SHP77 treated with DMSO at 0.1 percent for 48 hours (cell line): ENCODE data around the gene BMAL1.
"Not testable (repeated sequence)": the region's sequence is repeated elsewhere in the genome, so short reads cannot be mapped to it uniquely, and the experiment has no call there.

Source experiments
- DNase-seq: peaks from one replicate; lab custom pipeline; 2025; lab: John Stamatoyannopoulos, UW

Gene BMAL1

GRCh38 chr11:13277768-13278608 is at the start of gene BMAL1:
Gene BMAL1 (plus strand): TSS chr11:13277790. CDS start chr11:13354309, 76,519 bp downstream.
- DNase-seq, result no peak

DNA sequence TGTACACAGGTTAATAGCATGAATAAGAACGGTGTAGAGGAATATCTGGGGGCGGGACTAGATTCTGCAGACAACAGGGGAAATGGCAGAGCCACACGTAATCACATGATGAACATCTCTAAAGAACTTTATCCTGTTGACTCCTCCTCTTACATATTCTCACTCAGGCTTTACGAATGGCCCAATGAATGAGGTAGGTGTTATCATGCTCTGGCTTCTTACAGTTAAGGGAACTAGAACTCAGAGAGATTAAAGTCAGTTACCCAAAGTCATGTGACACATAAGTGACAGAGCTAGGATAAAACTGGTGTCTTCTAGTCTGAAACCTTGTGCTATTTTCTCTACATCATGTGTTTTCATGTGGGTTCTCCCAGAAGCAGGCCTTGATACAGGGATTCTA is 49.0 kb upstream of the BMAL1 start:
- no peak for DNase-seq

DNA sequence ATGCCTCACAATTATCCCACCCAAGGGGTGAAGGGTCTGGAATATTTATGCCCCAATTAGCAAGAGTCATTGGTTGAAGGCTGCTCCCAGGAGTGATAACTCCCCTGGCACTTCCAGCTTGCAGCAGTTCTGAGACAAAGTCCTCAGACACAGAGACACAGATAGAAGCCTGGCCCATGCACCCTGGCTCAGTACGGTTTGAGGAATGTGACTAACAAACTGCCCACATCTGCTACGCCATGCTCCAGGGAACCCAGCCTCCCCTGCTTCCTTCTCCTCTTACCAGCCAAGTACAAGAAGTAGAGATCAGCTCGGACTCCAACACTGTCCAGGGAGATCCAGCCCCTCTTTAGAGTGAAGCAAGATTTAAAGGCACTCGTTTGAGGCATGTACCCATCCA is 48.5 kb upstream of the BMAL1 start:
- no peak for DNase-seq

DNA sequence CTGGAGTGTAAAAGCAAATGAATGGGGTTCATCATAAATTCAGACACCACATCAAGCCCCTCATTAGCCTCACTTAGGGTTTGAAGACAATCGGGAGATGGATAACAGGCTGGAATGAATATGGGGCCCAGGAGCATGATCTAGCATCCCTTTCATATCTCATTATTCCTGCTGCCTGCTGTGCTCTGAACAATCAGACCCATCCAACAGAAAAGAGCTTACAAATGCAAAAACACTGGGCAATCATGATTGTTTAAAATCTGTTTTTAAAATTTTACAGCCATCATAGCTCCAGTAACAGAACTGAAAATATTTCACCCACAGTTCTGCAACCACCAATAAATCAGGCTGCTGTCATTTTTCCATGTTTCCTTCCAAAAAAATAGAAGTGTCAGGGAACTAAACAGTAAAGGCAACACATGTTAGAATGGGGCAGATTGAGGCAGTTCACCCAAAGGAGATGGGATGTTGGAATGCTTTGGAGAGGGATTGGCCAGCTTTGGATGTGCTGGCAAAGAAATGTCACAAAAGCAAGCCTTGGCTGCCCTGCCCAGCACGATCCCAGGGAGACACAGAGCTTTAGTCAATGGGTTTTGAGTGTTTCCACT is 47.8 kb upstream of the BMAL1 start:
- no peak for DNase-seq

DNA sequence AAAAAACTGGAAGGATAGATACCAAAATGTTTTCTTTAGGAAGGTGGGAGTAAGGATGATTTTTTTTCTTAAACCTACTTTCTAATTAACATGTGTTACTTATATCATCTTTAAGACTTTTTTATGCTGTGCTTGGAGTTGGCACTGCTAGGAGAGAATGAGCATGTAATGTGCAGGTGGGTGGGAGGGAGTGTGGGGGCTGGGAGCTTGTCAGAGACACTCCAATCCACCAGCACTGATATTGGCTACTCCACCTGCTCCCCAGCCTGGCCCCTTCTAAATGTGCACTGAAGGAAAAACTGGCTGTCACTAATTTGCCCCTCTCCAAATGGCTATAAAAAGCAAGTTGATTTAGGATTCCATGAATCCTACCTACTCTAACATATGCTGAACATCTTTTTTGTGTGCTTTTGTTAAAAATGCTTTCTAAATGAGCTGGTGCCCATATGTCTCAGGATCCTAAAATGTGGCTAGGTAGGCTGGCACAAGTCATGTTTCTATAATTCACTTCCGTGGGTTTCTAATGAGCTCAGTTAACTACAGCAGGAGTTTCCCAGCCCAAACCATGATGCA is 44.3 kb upstream of the BMAL1 start:
- DNase-seq, result no peak

DNA sequence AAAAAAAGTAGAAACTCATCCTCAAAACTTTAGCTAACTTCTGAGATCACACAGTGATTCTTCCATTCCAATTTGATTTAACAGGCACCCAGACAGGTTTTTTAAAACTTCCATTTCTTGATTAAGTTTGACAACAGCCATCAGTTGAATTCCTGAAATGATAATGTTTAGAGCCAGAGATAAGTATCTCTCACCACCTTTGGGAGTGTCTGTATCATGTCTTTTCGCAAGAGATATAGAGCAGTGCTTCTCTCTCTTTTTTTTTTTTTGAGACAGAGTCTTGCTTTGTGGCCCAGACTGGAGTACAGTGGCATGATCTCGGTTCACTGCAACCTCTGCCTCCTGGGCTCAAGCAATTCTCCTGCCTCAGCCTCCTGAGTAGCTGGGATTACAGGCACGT is 41.7 kb upstream of the BMAL1 start:
- no peak for DNase-seq

- DNase-seq, result no peak
These were observed 41.0 kb upstream of the BMAL1 start for GRCh38 chr11:13236626-13237025.

- no peak for DNase-seq
These were observed 39.8 kb upstream of the BMAL1 start for GRCh38 chr11:13237761-13238160.

DNA sequence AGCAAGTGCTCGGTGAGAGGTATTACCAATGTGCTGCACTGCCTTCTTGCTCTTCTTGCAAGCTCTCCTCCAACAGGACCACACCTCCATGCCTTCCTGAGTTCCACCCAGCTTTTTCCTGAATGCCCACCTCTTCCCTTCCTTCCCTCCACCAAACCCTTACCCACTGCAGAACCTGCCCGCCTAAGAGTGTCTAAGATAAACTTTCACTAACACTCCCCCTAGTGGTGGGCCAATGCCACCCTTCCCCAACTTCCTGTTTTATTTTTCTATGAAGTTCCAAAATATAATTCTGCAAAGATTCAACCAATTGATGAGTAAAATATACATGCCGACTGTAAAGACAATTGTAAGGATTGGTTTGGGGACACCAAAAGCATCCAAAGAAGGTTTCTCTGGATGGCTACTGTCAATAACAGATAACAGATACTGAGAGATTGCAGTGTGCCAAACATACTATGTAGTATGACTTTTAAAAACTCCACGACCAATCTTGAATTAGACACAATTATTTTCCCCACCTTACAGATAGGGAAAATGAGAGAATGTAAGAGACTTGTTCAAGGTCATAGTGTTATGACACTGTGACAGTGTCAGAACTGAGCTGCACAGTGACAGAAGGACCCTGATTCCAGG is 38.6 kb upstream of the BMAL1 start:
- no peak for DNase-seq

- no peak for DNase-seq
These were observed 35.0 kb upstream of the BMAL1 start for GRCh38 chr11:13242564-13242963.

DNA sequence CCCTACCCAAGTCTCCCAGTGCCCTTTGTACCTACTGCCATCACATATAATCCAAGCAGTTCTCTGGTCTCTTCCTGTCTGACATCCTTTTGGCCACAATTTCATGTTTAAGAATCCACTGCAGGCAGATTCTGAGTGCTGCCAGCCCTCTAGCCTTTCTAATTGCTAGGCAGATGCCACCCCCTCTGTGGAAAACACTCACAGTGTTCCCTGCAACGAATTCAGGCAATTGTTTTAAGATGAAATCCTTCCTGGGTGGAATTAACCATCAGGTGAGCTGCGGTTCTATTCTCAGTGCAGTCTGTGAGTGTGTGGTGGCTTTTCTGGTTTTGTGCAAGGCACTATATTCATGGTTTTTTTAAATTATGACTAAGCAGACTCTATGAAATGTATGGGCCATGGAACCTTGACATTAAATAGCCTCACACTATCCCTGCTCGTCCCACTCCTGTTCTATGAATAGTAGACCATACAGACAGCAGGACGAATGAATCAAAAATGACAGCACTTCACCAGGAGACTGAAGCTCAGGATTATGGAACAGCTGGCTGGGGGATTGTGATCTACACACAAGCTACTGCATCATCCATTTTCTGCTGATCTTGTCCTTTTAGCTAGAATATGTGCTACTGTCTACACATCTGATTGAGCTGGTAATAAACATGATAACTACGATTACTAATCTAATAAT is 29.8 kb upstream of the BMAL1 start:
- DNase-seq, result no peak

DNA sequence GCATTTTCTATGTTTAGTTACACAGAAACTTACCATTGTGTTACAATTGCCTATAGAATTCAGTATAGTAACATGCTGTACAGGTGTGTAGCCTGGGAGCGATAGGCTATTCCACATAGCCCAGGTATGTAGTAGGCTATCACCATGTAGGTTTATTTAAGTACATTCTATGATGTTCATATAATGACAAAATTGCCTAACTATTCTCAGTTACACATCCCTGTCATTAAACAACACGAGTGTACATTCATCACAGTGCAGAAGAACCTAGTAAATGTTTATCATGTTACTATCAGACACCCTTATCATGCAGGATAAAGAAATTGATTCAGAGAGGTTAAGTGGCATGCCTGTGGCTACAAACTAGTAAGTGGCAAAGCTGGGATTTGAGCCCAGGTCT is 28.4 kb upstream of the BMAL1 start:
- DNase-seq, result no peak

DNA sequence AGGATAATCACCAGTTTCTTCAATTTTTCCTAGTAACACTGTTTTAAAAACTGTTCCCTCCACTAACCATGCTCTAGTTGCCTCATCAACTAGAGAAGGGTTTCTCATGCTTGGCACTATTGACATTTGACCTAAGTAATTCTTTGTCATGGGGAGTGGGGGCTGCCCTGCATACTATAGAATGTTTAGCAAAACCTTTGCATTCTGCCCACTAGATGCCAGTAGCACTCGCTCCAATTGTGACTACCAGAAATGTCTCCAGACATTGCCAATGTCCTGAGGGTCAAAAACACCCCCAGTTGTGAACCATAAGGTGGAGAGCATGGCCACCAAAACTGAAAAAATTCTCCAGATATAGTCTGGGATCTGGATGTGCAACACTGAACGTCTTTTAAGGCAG is 27.6 kb upstream of the BMAL1 start:
- DNase-seq, result no peak

DNA sequence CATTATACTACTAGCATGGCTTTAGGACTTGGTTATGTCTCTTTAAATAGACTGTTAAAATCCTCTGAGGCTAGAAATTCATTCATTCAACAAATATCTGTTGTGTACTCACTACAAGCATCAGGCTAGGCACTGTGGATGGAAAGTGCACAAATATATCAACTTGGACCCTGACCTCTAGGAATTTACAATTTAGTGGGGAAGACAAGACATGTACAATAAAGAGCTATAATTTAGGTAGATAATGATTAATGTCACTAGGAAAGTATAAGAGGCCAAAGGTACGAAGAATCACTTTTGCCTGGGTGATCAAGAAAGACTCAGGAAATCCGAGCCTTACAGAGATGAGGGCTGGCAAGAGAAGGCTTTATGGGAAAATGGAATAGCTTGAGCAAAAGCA is 25.6 kb upstream of the BMAL1 start:
- DNase-seq, result no peak

DNA sequence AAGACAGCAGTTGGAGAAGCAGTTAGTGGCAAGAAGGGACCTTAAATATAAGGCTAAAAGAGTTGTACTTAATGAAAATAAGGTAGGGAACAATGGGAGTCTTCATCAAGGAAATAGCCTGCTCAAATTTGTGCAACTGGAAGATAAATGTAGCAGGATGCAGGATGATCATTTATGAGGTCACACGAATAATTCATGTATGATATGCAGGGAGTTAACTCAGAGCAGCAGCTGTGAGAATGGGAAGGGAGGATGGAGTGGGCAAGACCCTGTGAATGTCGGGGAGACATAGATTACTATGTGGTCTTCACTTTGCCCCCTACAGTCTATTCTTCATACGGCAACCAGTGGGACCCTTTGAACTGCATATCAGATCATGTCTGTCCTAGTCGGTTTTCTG is 25.2 kb upstream of the BMAL1 start:
- DNase-seq, result no peak

DNA sequence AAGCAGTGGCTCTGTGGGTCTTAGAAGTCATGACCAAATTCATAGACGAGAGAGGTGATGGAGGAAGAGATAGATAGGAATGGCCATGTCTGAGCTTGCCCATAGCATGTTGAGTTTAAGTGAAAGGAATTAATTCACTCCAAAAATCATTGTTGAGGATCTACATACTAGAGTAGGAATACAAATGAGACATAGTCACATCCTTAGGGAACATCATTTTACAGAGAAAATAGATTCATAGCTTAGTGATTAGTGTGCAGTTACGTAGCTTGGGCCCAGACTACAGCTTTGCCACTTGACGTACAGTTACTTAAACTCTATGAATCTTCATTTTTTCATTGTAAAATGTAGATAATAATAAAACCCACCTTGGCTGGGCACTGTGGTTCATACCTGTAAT is 21.4 kb upstream of the BMAL1 start:
- DNase-seq, result no peak

DNA sequence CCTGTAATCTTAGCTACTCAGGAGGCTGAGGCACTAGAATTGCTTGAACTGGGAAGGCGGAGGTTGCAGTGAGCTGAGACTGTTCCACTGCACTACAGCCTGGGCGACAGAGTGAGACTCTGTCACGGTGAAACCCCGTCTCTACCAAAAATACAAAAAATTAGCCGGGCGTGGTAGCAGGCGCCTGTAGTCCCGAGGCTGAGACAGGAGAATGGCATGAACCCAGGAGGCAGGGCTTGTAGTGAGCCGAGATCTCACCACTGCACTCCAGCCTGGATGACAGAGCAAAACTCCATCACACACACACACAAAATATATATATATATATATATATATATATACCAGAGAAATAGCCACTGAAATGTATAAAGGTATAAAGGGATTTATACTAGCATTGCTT is 19.5 kb upstream of the BMAL1 start:
- DNase-seq, result not testable (repeated sequence)

- DNase-seq, result no peak
These were observed 18.7 kb upstream of the BMAL1 start for GRCh38 chr11:13258855-13259254.

DNA sequence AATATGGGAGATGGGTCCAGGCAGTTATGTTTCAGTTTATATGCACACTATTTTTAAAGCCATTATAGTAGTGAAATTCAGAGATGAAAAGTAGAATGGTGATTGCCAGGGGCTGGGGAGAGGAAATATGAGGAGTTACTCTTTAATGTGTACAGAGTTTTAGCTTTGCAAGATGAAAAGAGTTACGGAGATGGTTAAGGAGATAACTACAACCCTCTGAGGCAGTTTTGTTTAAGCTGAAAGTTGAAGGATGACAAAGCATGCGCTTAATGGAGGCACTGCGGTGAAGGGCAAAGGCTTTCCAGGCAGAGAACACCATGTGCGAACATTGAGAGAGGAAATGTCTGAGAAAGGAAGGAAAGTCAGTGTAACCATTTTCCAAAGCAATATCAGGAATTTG is 18.2 kb upstream of the BMAL1 start:
- no peak for DNase-seq

GRCh38 chr11:13260201-13260962 is 17.2 kb upstream of the BMAL1 start:
- no peak for DNase-seq

DNA sequence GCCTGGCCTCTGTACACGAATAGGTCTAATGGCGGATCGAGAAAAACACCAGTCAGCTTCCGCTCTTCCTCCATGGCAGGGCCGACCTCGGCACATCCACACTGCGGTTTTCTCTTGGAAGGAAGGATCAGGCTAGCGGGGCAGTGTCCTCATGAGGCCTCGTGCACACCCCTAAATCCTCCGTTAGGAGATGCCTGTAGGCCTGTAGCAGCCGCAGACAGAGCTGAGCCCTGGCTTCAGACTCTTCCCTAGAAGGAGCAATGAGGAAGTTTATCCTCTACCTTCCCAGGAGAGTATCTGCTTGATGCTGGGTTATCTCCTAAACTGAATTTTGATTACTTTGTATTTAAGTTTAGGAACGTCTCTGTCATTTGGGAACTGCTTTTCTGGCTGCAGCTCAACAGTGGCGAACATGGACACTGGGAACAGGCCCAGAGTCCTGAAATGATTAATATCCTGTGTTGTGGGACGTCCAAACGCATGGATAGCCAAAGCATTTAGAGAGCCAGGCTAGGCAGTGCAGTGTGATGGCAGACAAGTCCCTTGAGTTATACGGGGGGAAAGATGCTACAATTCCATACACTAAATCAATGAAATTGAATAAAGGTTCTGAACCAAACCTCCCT is 16.5 kb upstream of the BMAL1 start:
- DNase-seq, result no peak
